Uterus (tissue), 4 donors: ENCODE data around the gene PIP5KL1. TPM values are rescaled to one million over a fixed set of nuclear protein-coding genes. Genes with fewer than 3 reads are reported as not detected.

Source experiments
- DNase-seq, 2 donors: peaks; one replicate each; pipeline ENCODE4 v3.0.0-alpha.2; 2019 to 2020
- H3K27ac ChIP-seq, 2 donors: fragments of 200-600 bp; sonication (generic); 1 replicate in 1 of 2; 2 replicates in 1 of 2; pipeline ENCODE4 v1.5.1; 2016 to 2018
- H3K27me3 ChIP-seq, 2 donors: fragments of 200-600 bp; sonication (generic); one replicate each; pipeline ENCODE4 v1.5.1; 2018 to 2019; ENCODE audit warnings: control low read depth in 1 of 2
- H3K36me3 ChIP-seq, 2 donors: fragments of 200-600 bp; sonication (generic); one replicate each; pipeline ENCODE4 v1.5.1; 2019; ENCODE audit warnings: control low read depth in 1 of 2
- H3K4me1 ChIP-seq, 2 donors: fragments of 200-600 bp; sonication (generic); one replicate each; pipeline ENCODE4 v1.5.1; 2018 to 2019; ENCODE audit warnings: control low read depth in 1 of 2
- H3K4me3 ChIP-seq, 2 donors: fragments of 200-600 bp; sonication (generic); 1 replicate in 1 of 2; 2 replicates in 1 of 2; pipeline ENCODE4 v1.5.1; 2018 to 2019; ENCODE audit warnings: mild to moderate bottlenecking in 1 of 2
- H3K9me3 ChIP-seq, 2 donors: fragments of 200-600 bp; sonication (generic); one replicate each; pipeline ENCODE4 v1.5.1; 2019; ENCODE audit warnings: control low read depth in 1 of 2
- POLR2A ChIP-seq, 2 donors: fragments of 450-650 bp; IDR thresholded peaks; one replicate each; pipeline ENCODE4 v1.6.1; 2016; ENCODE audit warnings: antibody characterized with exemption in 2 of 2, mild to moderate bottlenecking in 1 of 2, moderate library complexity in 1 of 2
- intact Hi-C: fragments of 100-400 bp; cut with DNase I; formaldehyde crosslinking; loops from one replicate; pipeline ENCODE4 v1.15.1; 2023; ENCODE audit warnings: low total_unique reads
- total RNA-seq, 4 donors: library from RNA; depleted of rRNA in 3 of 4; stranded (reverse); fragments of >200 nt in 3 of 4; gene quantifications; one replicate each; pipeline versions ENCODE4 v1.1.0 to v1.2.4, GENCODE V29; 2014 to 2023
- TF ChIP-seq, protein P1 (sequence below), 4 experiments: fragments of 200-600 bp in 2 of 4; fragments of 450-650 bp in 2 of 4; sonication (generic) in 2 of 4; IDR thresholded peaks; one replicate each; pipeline ENCODE4 v1.5.1; 2016 to 2019; ENCODE audit warnings: antibody characterized with exemption in 4 of 4, mild to moderate bottlenecking in 2 of 4, moderate library complexity in 1 of 4
- donor health status: DM: yes; HTN: yes; CAD: no.

The PIP5KL1 gene
- total RNA-seq, 4 donors from 2014 or later = 2.9 to 11.3 (median 3.2) TPM; not detected in 1

DNA sequence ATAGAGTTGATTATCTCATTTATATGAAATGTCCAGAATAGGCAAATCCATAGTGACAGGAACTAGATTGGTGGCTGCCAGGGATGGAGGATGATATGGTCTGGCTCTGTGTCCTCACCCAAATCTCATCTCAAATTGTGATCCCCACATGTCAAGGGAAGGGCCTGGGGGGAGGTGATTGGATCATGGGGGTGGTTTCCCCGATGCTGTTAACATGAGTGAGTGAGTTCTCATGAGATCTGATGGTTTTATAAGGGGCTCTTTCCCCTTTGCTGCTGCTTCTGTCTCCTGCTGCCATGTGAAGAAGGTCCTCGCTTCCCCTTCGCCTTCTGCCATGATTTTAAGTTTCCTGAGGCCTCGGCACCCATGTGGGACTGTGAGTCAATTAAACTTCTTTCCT lies 28.8 kb upstream of the PIP5KL1 start:
- Histone ChIP-seq H3K27ac (peak overlapping the region in 1 of 2 donors; percentile 91), H3K4me1 (peaks cover 32 to 53% of the 10 kb centered on the region in 2 donors)
- TF ChIP-seq POLR2A (IDR thresholded peaks at IDR 0.05) = no peak
- TF ChIP-seq, protein P1, sequence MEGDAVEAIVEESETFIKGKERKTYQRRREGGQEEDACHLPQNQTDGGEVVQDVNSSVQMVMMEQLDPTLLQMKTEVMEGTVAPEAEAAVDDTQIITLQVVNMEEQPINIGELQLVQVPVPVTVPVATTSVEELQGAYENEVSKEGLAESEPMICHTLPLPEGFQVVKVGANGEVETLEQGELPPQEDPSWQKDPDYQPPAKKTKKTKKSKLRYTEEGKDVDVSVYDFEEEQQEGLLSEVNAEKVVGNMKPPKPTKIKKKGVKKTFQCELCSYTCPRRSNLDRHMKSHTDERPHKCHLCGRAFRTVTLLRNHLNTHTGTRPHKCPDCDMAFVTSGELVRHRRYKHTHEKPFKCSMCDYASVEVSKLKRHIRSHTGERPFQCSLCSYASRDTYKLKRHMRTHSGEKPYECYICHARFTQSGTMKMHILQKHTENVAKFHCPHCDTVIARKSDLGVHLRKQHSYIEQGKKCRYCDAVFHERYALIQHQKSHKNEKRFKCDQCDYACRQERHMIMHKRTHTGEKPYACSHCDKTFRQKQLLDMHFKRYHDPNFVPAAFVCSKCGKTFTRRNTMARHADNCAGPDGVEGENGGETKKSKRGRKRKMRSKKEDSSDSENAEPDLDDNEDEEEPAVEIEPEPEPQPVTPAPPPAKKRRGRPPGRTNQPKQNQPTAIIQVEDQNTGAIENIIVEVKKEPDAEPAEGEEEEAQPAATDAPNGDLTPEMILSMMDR (IDR thresholded peaks at IDR 0.05) = no peak

DNA sequence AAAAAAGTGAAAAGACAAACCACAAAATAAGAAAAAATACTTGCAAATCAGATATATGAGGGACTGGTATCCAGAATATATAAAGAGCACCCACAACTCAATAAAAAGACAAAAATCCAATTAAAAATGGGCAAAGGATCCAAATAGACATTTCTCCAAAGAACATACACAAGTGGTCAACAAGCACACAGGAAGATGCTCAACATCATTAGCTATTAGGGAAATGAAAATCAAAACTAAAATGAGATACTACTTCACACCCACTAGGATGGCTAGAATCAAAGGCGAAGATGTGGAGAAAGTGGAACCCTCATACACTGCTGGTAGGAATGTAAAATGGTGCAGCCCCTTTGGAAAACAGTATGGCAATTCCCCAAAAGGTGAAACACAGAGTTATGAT lies 28.2 kb upstream of the PIP5KL1 start:
- H3K4me1 ChIP-seq = peaks cover 25 to 50% of the 10 kb centered on the region in 2 donors
- no peak overlapping the region for H3K4me3 ChIP-seq
- H3K36me3 ChIP-seq = no peaks in the 10 kb centered on the region
- DNase-seq = no peak
- H3K27me3 ChIP-seq = no peaks in the 10 kb centered on the region
- intact Hi-C loops = no loop called here
- H3K9me3 ChIP-seq = no peaks in the 10 kb centered on the region
- TF ChIP-seq, protein P1 (IDR thresholded peaks at IDR 0.05) = no peak
- TF ChIP-seq POLR2A (IDR thresholded peaks at IDR 0.05) = no peak
- no peak overlapping the region for H3K27ac ChIP-seq

More for the DNA sequence above, 28.8 kb upstream of the PIP5KL1 start:
- H3K36me3 ChIP-seq = no peaks in the 10 kb centered on the region
- H3K4me3 ChIP-seq = no peak overlapping the region
- no peaks in the 10 kb centered on the region for H3K9me3 ChIP-seq
- no peak for DNase-seq
- no peaks in the 10 kb centered on the region for H3K27me3 ChIP-seq
- intact Hi-C loops = no loop called here

DNA sequence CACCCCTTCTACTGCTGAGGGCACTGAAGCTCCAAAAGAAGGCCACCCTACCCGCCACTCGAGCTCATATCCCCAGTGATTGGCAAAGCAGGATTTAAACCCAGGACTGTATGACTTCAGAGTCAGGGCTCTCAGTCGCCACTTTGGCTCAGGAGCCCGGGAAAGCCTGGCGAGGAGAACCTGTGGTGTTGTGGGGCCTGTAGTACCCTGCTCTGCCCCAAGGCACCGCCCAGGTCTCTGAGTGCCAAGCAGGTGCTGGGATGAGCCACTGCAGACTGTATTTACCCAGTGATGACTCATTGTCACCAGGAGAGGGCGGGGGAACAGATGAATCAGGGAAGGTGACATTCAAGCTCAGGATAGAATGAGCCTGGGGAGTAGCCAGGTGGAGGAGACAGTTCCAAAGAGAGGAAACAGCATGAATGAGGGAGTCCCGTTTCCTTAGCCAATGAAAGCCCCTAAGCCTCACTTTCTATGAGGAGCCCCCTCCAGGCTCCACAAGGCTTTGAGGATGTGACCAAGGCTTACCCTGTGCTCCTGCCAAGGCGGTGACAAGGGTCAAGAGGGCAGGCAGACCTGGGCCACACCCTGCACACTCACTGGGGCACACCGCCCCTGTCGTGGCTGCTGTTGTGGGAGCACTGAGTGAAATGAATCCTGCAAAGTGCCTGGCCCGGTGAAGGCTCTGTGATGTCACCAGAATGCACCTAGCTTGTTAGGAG lies 24.9 kb upstream of the PIP5KL1 start:
- peaks cover 12 to 23% of the 10 kb centered on the region in 2 donors for H3K4me1 ChIP-seq
- intact Hi-C loops = no loop called here
- no peak for TF ChIP-seq POLR2A (IDR thresholded peaks at IDR 0.05)
- TF ChIP-seq, protein P1 (IDR thresholded peaks at IDR 0.05) = peak in 1 of 4 experiments; percentile 18
- H3K4me3 ChIP-seq = no peak overlapping the region
- peak overlapping the region; percentile 66 to 70 for H3K27ac ChIP-seq
- H3K36me3 ChIP-seq = no peaks in the 10 kb centered on the region
- H3K27me3 ChIP-seq = no peaks in the 10 kb centered on the region
- no peaks in the 10 kb centered on the region for H3K9me3 ChIP-seq
- DNase-seq = no peak

DNA sequence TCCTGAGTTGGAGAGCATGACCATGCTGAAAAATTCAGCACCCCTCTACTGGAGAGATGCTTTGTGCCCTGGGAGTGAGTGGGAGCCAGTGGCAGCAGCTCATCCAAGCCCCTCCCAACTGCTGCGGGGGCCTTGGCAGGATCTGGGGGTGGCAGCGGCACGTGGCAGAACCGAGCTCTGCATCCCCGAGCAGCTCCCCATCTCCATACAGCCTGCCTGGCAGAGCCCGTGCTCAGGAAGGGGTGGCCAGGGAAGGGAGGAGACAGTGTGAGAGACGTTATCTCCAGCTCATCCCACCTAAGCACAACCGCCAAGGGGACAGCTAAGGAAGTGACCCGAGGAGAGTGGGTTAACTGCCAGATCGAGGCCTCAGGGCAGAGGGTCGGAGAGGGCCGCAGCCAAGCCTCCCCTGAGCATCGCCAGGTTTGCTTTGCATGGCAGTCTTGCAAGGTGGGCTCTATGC lies 24.3 kb upstream of the PIP5KL1 start:
- no peaks in the 10 kb centered on the region for H3K27me3 ChIP-seq
- DNase-seq = no peak
- no peaks in the 10 kb centered on the region for H3K9me3 ChIP-seq
- TF ChIP-seq, protein P1 (IDR thresholded peaks at IDR 0.05) = no peak
- TF ChIP-seq POLR2A (IDR thresholded peaks at IDR 0.05) = no peak
- no peak overlapping the region for H3K4me3 ChIP-seq
- H3K27ac ChIP-seq = peak overlapping the region; percentile 66 to 70
- H3K4me1 ChIP-seq = peaks cover 11 to 17% of the 10 kb centered on the region in 2 donors
- no peaks in the 10 kb centered on the region for H3K36me3 ChIP-seq
- intact Hi-C loops = no loop called here

DNA sequence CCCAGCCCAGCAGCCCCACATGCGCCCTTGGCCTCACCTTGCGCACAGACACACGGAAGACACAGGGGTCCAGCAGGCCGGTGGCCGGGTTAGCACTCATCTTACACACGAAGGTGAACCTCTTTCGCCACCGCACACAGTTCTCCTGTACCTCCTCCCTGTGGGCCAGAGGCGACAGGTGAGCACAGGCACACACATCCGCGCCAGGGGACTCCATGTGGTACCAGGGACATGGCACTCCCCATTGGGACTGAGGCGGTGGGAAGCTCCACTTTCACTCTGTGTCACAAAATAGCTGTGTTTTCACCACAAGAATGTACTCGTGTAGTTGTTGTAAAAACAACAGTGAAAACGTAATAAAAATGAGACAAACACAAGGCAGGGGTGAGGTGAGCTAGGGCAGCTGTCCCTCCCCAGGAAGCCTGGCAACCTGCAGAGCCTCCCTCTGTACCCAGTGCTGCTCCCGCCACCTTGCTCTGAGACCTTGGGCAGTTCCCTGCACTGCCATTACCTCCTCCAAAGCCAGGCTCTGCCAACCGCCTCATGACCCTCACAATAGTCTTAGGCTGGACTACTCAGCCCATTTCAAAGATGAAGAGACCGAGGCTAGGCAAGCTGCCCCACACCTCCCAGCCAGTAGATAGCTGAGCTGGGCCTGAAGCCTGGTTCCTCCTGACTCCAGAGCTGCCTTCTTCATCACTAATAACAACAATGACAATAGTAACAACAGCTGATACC lies 23.4 kb upstream of the PIP5KL1 start:
- no peak overlapping the region for H3K4me3 ChIP-seq
- intact Hi-C loops = no loop called here
- H3K9me3 ChIP-seq = no peaks in the 10 kb centered on the region
- DNase-seq = no peak
- H3K27me3 ChIP-seq = no peaks in the 10 kb centered on the region
- peak overlapping the region; percentile 66 to 70 for H3K27ac ChIP-seq
- TF ChIP-seq, protein P1 (IDR thresholded peaks at IDR 0.05) = no peak
- TF ChIP-seq POLR2A (IDR thresholded peaks at IDR 0.05) = no peak
- no peaks in the 10 kb centered on the region for H3K36me3 ChIP-seq
- peaks cover 6 to 14% of the 10 kb centered on the region in 2 donors for H3K4me1 ChIP-seq
